Colonic mucosa (tissue), 4 donors: ENCODE results near the gene PSMB3. TPM values are rescaled to one million over a fixed set of nuclear protein-coding genes. Genes with fewer than 3 reads are reported as not detected.

Source experiments
- DNase-seq: peaks from one replicate; pipeline ENCODE4 v3.0.0-alpha.2; 2020
- H3K27ac ChIP-seq: fragments of 200-600 bp; one replicate; pipeline ENCODE4 v1.8.0; 2021
- H3K27me3 ChIP-seq: fragments of 200-600 bp; one replicate; pipeline ENCODE4 v1.8.0; 2021
- H3K36me3 ChIP-seq: fragments of 200-600 bp; one replicate; pipeline ENCODE4 v1.8.0; 2021
- H3K4me1 ChIP-seq: fragments of 200-600 bp; one replicate; pipeline ENCODE4 v1.8.0; 2021; ENCODE audit warnings: mild to moderate bottlenecking
- H3K4me3 ChIP-seq: fragments of 200-600 bp; one replicate; pipeline ENCODE4 v1.8.0; 2021
- H3K9ac ChIP-seq, 2 donors: one replicate each; pipeline ENCODE4 v1.7.0; 2013; ENCODE audit warnings: control low read depth in 2 of 2, low read depth in 2 of 2, low read length in 2 of 2
- H3K9me3 ChIP-seq: fragments of 200-600 bp; one replicate; pipeline ENCODE4 v1.8.0; 2021
- CTCF ChIP-seq: fragments of 200-600 bp; IDR thresholded peaks from one replicate; pipeline ENCODE4 v1.8.0; 2022; ENCODE audit warnings: antibody characterized with exemption, mild to moderate bottlenecking
- intact Hi-C: fragments of 100-400 bp; cut with DNase I; formaldehyde crosslinking; loops from one replicate; pipeline ENCODE4 v1.14.1; 2022
- total RNA-seq, 2 donors: library from RNA; stranded (reverse); fragmentation: NEBNext Ultra II Directional in 1 of 2; extraction: Animal tissue kit (Norgen Biotek cat#: 25700) in 1 of 2; gene quantifications; one replicate each; pipeline ENCODE4 v1.2.1, GENCODE V29; 2021
- donor health status: healthy.
- donor health status: DM: no; HTN: no; CAD: no.
- donor health status: DM: no; HTN: no; CAD: no.

PSMB3 gene
- total RNA-seq, 2 donors from 2014 or later: 160 to 253 TPM

- H3K27ac ChIP-seq: no peak overlapping the region
- intact Hi-C loops: no loop called here
Measured at GRCh38 chr17:38768417-38768816, 15.9 kb downstream of the PSMB3 start.

GRCh38 chr17:38773258-38773657 is 20.7 kb downstream of the PSMB3 start:
- no peak overlapping the region for H3K4me3 ChIP-seq
- no peaks in the 10 kb centered on the region for H3K9me3 ChIP-seq
- intact Hi-C loops: no loop called here
- TF ChIP-seq CTCF: no peak
- H3K36me3 ChIP-seq: peaks cover 14% of the 10 kb centered on the region
- no peaks in the 10 kb centered on the region for H3K27me3 ChIP-seq
- no peaks in the 10 kb centered on the region for H3K4me1 ChIP-seq
- DNase-seq: no peak
- no peak overlapping the region for H3K27ac ChIP-seq
- no peak overlapping the region for H3K9ac ChIP-seq

More at GRCh38 chr17:38768417-38768816, 15.9 kb downstream of the PSMB3 start:
- no peaks in the 10 kb centered on the region for H3K9me3 ChIP-seq
- H3K4me1 ChIP-seq: no peaks in the 10 kb centered on the region
- no peak for TF ChIP-seq CTCF
- peaks cover 11% of the 10 kb centered on the region for H3K36me3 ChIP-seq
- DNase-seq: no peak
- no peak overlapping the region for H3K4me3 ChIP-seq
- H3K27me3 ChIP-seq: no peaks in the 10 kb centered on the region
- H3K9ac ChIP-seq: no peak overlapping the region

- H3K27ac ChIP-seq: no peak overlapping the region
Measured at GRCh38 chr17:38777641-38778250, 25.2 kb downstream of the PSMB3 start.

GRCh38 chr17:38779965-38780752 is 27.6 kb downstream of the PSMB3 start:
- intact Hi-C loops: no loop called here
- Histone ChIP-seq H3K36me3 (peaks cover 15% of the 10 kb centered on the region), H3K9ac (no peak overlapping the region), H3K27ac (no peak overlapping the region), H3K4me3 (no peak overlapping the region), H3K27me3 (no peaks in the 10 kb centered on the region), H3K4me1 (no peaks in the 10 kb centered on the region), H3K9me3 (no peaks in the 10 kb centered on the region)
- no peak for TF ChIP-seq CTCF
- no peak for DNase-seq

More at GRCh38 chr17:38777641-38778250, 25.2 kb downstream of the PSMB3 start:
- no peaks in the 10 kb centered on the region for H3K4me1 ChIP-seq
- H3K27me3 ChIP-seq: no peaks in the 10 kb centered on the region
- DNase-seq: no peak
- intact Hi-C loops: no loop called here
- H3K36me3 ChIP-seq: peaks cover 15% of the 10 kb centered on the region
- TF ChIP-seq CTCF: no peak
- no peak overlapping the region for H3K9ac ChIP-seq
- no peaks in the 10 kb centered on the region for H3K9me3 ChIP-seq
- no peak overlapping the region for H3K4me3 ChIP-seq

- intact Hi-C loops: no loop called here
- H3K27ac ChIP-seq: no peak overlapping the region
- no peak for TF ChIP-seq CTCF
- H3K4me1 ChIP-seq: no peaks in the 10 kb centered on the region
- no peak overlapping the region for H3K4me3 ChIP-seq
- no peaks in the 10 kb centered on the region for H3K9me3 ChIP-seq
- DNase-seq: no peak
- no peak overlapping the region for H3K9ac ChIP-seq
- H3K36me3 ChIP-seq: peaks cover 22% of the 10 kb centered on the region
- no peaks in the 10 kb centered on the region for H3K27me3 ChIP-seq
Measured at GRCh38 chr17:38783227-38783626, 30.7 kb downstream of the PSMB3 start.
